MM.1S (cell line): ENCODE measurements around the gene EML5.

Source experiments
- DNase-seq: peaks from one replicate; pipeline ENCODE4 v3.0.0-alpha.2; 2015
- H2AFZ ChIP-seq: fragments of 300-600 bp; sonication (generic); 2 replicates; pipeline ENCODE4 v1.6.0; 2016; ENCODE audit warnings: antibody characterized with exemption, low read length
- H3F3A ChIP-seq: fragments of 300-600 bp; sonication (generic); 2 replicates; pipeline ENCODE4 v1.6.1; 2016; ENCODE audit warnings: mild to moderate bottlenecking, antibody characterized with exemption, low read length, moderate library complexity, mixed read lengths; ENCODE audit not compliant: insufficient read depth
- H3K27ac ChIP-seq: fragments of 300-600 bp; sonication (generic); 2 replicates; pipeline ENCODE4 v1.5.1; 2016; ENCODE audit warnings: mild to moderate bottlenecking, low read length
- H3K27me3 ChIP-seq: fragments of 300-600 bp; sonication (generic); replicated peaks from 2 replicates; pipeline ENCODE4 v1.6.0; 2016; ENCODE audit warnings: low read length; ENCODE audit not compliant: insufficient read depth
- H3K36me3 ChIP-seq: fragments of 300-600 bp; sonication (generic); replicated peaks from 2 replicates; pipeline ENCODE4 v1.6.1; 2016; ENCODE audit warnings: mild to moderate bottlenecking, low read length, mixed read lengths; ENCODE audit not compliant: insufficient read depth
- H3K4me1 ChIP-seq: fragments of 300-600 bp; sonication (generic); 2 replicates; pipeline ENCODE4 v1.6.1; 2016; ENCODE audit warnings: low read length, mixed read lengths
- H3K4me2 ChIP-seq: fragments of 300-600 bp; sonication (generic); 2 replicates; pipeline ENCODE4 v1.6.0; 2016; ENCODE audit warnings: low read depth, low read length
- H3K4me3 ChIP-seq: fragments of 300-600 bp; sonication (generic); 2 replicates; pipeline ENCODE4 v1.5.1; 2016; ENCODE audit warnings: low read length, mixed read lengths
- H3K79me2 ChIP-seq: fragments of 300-600 bp; sonication (generic); 2 replicates; pipeline ENCODE4 v1.6.1; 2016; ENCODE audit warnings: mixed run types, low read length, mixed read lengths
- H3K9ac ChIP-seq: fragments of 300-600 bp; sonication (generic); 2 replicates; pipeline ENCODE4 v1.6.1; 2016; ENCODE audit warnings: low read length, mixed read lengths
- H3K9me2 ChIP-seq: fragments of 300-600 bp; sonication (generic); replicated peaks from 2 replicates; pipeline ENCODE4 v1.6.1; 2016; ENCODE audit warnings: mild to moderate bottlenecking, low read length, mixed read lengths; ENCODE audit not compliant: insufficient read depth
- H3K9me3 ChIP-seq: fragments of 300-600 bp; sonication (generic); replicated peaks from 2 replicates; pipeline ENCODE4 v1.6.1; 2016; ENCODE audit warnings: mild to moderate bottlenecking, low read length, mixed read lengths; ENCODE audit not compliant: insufficient read depth
- H4K20me1 ChIP-seq: fragments of 300-600 bp; sonication (generic); 2 replicates; pipeline ENCODE4 v1.6.1; 2016; ENCODE audit warnings: mild to moderate bottlenecking, low read length, moderate library complexity, mixed read lengths; ENCODE audit not compliant: insufficient read depth
- CTCF ChIP-seq: fragments of 300-600 bp; sonication (generic); IDR thresholded peaks from 2 replicates; pipeline ENCODE4 v1.5.1; 2016; ENCODE audit warnings: antibody characterized with exemption, low read length, mixed read lengths
- EZH2 ChIP-seq: fragments of 300-600 bp; sonication (generic); optimal IDR thresholded peaks from 2 replicates; pipeline ENCODE3; 2017; ENCODE audit warnings: low read depth, mild to moderate bottlenecking, antibody characterized with exemption, low read length, mixed read lengths
- EZH2phosphoT487 ChIP-seq: fragments of 300-600 bp; sonication (generic); IDR thresholded peaks from 2 replicates; pipeline ENCODE4 v1.6.1; 2018; ENCODE audit warnings: antibody characterized with exemption, low read length

Gene EML5

GRCh38 chr14:88683119-88683518 is 109.6 kb downstream of the EML5 start:
- no peaks in the 10 kb centered on the region for H3K4me1 ChIP-seq
- H2AFZ ChIP-seq = no peak overlapping the region
- no peaks in the 10 kb centered on the region for H3K9me3 ChIP-seq

GRCh38 chr14:88682495-88683114 is 110.1 kb downstream of the EML5 start:
- TF ChIP-seq EZH2phosphoT487 = no peak
- no peak for TF ChIP-seq EZH2
- TF ChIP-seq CTCF = no peak
- no peaks in the 10 kb centered on the region for H4K20me1 ChIP-seq
- H3K36me3 ChIP-seq = no peaks in the 10 kb centered on the region
- no peak overlapping the region for H3K4me3 ChIP-seq
- H3K27ac ChIP-seq = no peak overlapping the region
- no peaks in the 10 kb centered on the region for H3K4me1 ChIP-seq
- H3K79me2 ChIP-seq = no peaks in the 10 kb centered on the region
- H3K9ac ChIP-seq = no peak overlapping the region
- H2AFZ ChIP-seq = no peak overlapping the region
- no peak for DNase-seq
- no peaks in the 10 kb centered on the region for H3K9me3 ChIP-seq
- H3F3A ChIP-seq = no peaks in the 10 kb centered on the region
- H3K9me2 ChIP-seq = no peaks in the 10 kb centered on the region
- no peaks in the 10 kb centered on the region for H3K27me3 ChIP-seq
- no peak overlapping the region for H3K4me2 ChIP-seq

More at GRCh38 chr14:88683119-88683518, 109.6 kb downstream of the EML5 start:
- no peak for TF ChIP-seq EZH2phosphoT487
- TF ChIP-seq EZH2 = no peak
- TF ChIP-seq CTCF = no peak
- Histone ChIP-seq H3K4me2 (no peak overlapping the region), H3K36me3 (no peaks in the 10 kb centered on the region), H3K9me2 (no peaks in the 10 kb centered on the region), H3K79me2 (no peaks in the 10 kb centered on the region), H4K20me1 (no peaks in the 10 kb centered on the region), H3K9ac (no peak overlapping the region), H3F3A (no peaks in the 10 kb centered on the region), H3K27me3 (no peaks in the 10 kb centered on the region), H3K4me3 (no peak overlapping the region), H3K27ac (no peak overlapping the region)
- DNase-seq = no peak

GRCh38 chr14:88681755-88682494 is 110.8 kb downstream of the EML5 start:
- Histone ChIP-seq H3K27me3 (no peaks in the 10 kb centered on the region), H3K9me2 (no peaks in the 10 kb centered on the region), H3K27ac (no peak overlapping the region), H3K36me3 (no peaks in the 10 kb centered on the region), H3K9me3 (no peaks in the 10 kb centered on the region), H3F3A (no peaks in the 10 kb centered on the region), H3K4me1 (no peaks in the 10 kb centered on the region), H3K9ac (no peak overlapping the region), H3K4me2 (no peak overlapping the region), H2AFZ (no peak overlapping the region), H3K4me3 (no peak overlapping the region), H3K79me2 (no peaks in the 10 kb centered on the region), H4K20me1 (no peaks in the 10 kb centered on the region)
- no peak for TF ChIP-seq EZH2phosphoT487
- no peak for TF ChIP-seq EZH2
- no peak for TF ChIP-seq CTCF
- DNase-seq = no peak
